GM21529 (cell line): ENCODE measurements around the gene CIDEA.

Experiments
- ATAC-seq: cut with Tn5 transposase; IDR thresholded peaks from one replicate; pipeline ENCODE4 v1.9.1; 2021; ENCODE audit not compliant: unreplicated experiment

The CIDEA gene

GRCh38 chr18:12317664-12318333, 63.6 kb downstream of the CIDEA start:
- ATAC-seq: no peak

- ATAC-seq: no peak
Observed at GRCh38 chr18:12318334-12318697, 64.2 kb downstream of the CIDEA start.

- no peak for ATAC-seq
Observed at GRCh38 chr18:12318857-12319256, 64.7 kb downstream of the CIDEA start.

DNA sequence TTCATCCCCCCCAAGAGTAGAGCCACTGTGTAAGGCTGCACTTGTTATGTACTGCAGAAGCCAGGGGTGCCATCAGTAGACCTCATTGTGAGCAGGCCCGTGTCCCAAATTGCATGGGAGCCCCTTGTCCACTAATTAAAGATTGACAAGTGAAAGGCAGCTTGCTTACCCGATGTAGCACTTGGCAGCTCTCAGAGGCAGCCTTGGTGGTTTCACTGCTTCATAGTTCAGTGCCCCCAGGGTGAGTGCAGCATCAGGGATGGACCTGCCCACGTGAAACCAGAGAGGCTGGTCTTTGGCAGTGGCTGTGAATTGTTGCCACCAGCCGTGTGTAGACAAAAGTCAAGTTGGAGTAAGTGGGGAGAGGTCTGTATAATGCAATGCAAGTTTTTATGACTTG, 67.2 kb downstream of the CIDEA start:
- ATAC-seq: peak; percentile 68

- no peak for ATAC-seq
Observed at GRCh38 chr18:12324991-12325725, 71.0 kb downstream of the CIDEA start.

DNA sequence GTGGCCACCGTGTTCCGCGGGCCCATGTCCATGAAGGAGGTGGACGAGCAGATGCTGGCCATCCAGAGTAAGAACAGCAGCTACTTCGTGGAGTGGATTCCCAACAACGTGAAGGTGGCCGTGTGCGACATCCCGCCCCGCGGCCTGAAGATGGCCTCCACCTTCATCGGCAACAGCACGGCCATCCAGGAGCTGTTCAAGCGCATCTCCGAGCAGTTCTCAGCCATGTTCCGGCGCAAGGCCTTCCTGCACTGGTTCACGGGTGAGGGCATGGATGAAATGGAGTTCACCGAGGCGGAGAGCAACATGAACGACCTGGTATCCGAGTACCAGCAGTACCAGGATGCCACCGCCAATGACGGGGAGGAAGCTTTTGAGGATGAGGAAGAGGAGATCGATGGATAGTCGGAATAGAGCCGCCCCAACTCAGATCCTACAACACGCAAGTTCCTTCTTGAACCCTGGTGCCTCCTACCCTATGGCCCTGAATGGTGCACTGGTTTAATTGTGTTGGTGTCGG, 71.6 kb downstream of the CIDEA start:
- no peak for ATAC-seq

DNA sequence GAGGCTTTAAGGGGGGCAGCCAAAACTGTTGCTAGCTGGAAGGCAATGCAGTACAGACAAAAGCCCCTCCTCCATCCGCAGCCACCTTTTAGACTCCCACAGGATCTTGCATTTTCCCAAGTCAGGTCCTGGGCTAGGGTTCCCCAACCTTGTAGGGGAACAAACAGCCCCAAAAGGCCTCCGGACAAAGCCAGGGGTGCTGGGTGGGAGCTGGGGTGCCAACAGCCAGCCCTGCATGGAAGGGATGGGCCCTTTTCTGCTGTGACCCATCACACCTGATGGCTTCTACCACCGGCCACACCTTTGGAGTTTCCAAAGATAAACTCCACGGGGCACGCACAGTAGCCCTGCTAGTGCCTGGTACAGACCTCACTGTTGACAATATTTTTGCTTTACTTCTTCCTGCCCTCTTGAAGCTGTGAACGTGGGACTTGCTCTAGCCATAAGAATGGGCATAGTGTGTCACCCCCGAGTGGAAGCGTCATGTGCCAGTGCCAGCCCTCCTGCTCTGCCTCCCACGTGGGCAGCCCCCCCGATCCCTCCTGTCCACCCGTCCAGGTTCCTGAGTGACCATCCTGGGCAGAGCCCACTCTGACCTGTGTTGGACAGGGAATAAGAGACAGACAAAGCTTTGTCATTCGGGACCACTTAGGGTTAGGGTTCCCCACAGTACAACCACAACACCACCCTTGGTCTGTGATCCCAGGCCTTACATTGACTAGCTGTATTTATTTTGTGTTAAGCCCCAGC, 72.7 kb downstream of the CIDEA start:
- no peak for ATAC-seq
